HAP-1 (cell line): Measurements from ENCODE around the gene ADCY6.

Experiments
- DNase-seq, 2 experiments: peaks; one replicate each; pipeline ENCODE4 v3.0.0-alpha.2; 2016 to 2020; ENCODE audit warnings: low spot score in 2 of 2
- H3K27me3 ChIP-seq: fragments of 250-450 bp; sonication (Bioruptor Pico); 2 replicates; pipeline ENCODE4 v1.5.1; 2020; ENCODE audit warnings: low read depth, mild to moderate bottlenecking, moderate library complexity
- H3K36me3 ChIP-seq: fragments of 250-450 bp; sonication (Bioruptor Pico); replicated peaks from 2 replicates; pipeline ENCODE4 v1.5.1; 2020; ENCODE audit warnings: mild to moderate bottlenecking
- H3K4me1 ChIP-seq: fragments of 250-450 bp; sonication (Bioruptor Pico); 2 replicates; pipeline ENCODE4 v1.5.1; 2020; ENCODE audit warnings: mild to moderate bottlenecking
- H3K4me3 ChIP-seq: fragments of 250-450 bp; sonication (Bioruptor Pico); 2 replicates; pipeline ENCODE4 v1.5.1; 2020; ENCODE audit warnings: mild to moderate bottlenecking, moderate library complexity
- H3K9me3 ChIP-seq: fragments of 250-450 bp; sonication (Bioruptor Pico); 2 replicates; pipeline ENCODE4 v1.5.1; 2020; ENCODE audit warnings: mild to moderate bottlenecking, moderate library complexity
- in situ Hi-C: fragments of 300-500 bp; cut with MboI; formaldehyde crosslinking; loops from 3 replicates; pipeline ENCODE4 v1.14.3; 2020; ENCODE audit warnings: low sequenced_read_pairs, inconsistent platforms, mixed read lengths

ADCY6 gene

DNA sequence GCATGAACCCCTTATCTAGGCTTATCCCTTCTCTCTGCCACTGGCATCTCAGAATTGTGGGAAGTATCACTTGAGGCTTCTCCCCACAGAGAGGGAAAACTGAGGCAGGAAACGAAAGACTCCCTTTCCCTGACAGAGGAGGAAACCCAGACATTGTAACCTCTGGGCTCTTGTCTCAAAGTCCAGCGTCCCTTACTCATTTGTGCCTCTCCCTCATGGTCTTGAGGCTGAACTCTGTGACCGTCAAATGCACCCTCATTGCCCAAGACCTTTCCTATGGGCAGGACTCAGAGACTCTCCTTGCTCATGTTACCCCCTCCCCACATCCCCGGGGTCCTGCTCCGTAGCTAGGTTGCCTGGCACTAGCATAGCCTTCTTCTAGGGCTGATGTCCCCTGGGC is 33.2 kb upstream of the ADCY6 start:
- peaks cover 16% of the 10 kb centered on the region for H3K36me3 ChIP-seq
- in situ Hi-C loops, result no loop called here
- peaks cover 3% of the 10 kb centered on the region; the same call in 1 of the 2 replicates for H3K4me1 ChIP-seq
- no peak for DNase-seq
- H3K27me3 ChIP-seq, result no peaks in the 10 kb centered on the region
- no peak overlapping the region for H3K4me3 ChIP-seq
- no peaks in the 10 kb centered on the region for H3K9me3 ChIP-seq

DNA sequence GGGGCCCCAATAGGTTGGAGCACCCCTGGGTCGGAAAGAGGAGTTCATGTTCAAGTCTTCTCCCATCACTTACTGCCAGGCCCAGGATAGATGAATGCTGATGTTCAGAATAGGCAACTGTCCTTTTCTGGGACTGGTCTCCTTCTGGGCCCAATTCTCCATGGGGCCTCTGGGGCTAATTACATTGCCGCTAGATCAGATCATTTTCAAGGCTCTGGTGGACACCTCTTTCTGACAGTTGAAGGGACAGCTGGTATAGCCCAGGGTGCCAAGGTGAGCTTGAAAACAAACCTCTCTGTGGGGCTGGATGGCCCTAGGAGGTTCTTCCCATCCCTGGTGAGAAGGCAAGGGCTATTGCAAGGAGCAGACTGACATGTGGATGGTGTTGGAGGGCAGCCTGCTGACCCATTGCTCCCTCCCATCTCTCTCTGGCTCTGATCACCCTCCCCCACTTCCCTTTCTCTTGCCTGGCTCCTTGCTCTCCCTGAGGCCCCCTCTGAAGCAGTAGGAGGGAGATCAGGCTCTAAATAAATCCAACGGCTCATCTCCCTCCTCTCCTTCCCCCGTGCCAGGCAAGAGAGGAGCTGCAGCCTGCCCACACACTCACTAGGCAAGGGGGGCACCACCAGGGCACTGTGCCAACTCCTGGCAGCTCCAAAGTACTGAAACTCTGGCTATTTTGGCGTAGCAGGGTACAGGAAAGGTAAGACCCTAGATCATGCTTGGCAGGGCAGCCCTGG is 31.3 kb upstream of the ADCY6 start:
- in situ Hi-C loops, result no loop called here
- no peaks in the 10 kb centered on the region for H3K9me3 ChIP-seq
- H3K36me3 ChIP-seq, result 0 out of 2 replicates have a peak, but pooled peaks cover 3% of the 10 kb centered on the region
- peaks cover 7% of the 10 kb centered on the region for H3K4me1 ChIP-seq
- DNase-seq, result no peak
- H3K27me3 ChIP-seq, result no peaks in the 10 kb centered on the region
- no peak overlapping the region for H3K4me3 ChIP-seq

DNA sequence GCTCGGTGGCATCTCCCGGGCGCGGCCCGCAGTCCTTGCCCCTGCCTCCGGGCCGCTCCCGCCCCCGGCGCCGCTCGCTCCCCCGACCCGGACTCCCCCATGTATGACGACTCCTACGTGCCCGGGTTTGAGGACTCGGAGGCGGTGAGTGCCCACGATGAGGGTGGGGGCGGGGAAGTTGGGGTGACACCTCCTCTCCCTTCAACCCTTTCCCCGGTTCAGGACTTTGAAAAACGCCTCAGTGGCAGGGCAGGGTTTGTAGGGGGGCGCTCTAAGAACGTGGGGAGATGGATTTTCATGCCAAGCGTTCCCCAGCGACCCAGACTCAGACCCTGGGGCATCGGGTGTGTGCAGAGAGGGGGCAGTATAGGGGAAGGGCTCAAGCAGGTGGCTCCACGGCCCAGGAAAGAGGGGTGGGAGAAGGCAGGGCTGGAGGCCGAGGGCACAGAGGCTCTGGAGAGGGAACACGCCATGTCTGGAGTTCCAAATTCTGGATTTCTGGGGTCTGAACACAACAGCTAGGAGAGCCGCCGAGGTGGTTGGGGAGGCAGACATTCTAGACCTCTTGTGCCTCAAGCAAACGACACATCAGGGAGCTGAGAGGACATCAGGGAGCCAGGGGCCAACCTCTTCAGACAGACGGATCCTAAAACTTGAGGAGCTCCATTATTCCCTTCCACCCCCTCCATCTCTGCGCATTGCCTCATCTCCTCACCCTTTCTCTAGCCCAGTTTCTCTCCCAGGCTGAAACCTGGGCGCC is 30.1 kb upstream of the ADCY6 start:
- Histone ChIP-seq H3K27me3 (no peaks in the 10 kb centered on the region), H3K4me3 (peak overlapping the region; percentile 64), H3K4me1 (peaks cover 11% of the 10 kb centered on the region), H3K36me3 (0 out of 2 replicates have a peak, but pooled peaks cover under 1% of the 10 kb centered on the region), H3K9me3 (no peaks in the 10 kb centered on the region)
- DNase-seq, result no peak
- in situ Hi-C loops, result no loop called here

DNA sequence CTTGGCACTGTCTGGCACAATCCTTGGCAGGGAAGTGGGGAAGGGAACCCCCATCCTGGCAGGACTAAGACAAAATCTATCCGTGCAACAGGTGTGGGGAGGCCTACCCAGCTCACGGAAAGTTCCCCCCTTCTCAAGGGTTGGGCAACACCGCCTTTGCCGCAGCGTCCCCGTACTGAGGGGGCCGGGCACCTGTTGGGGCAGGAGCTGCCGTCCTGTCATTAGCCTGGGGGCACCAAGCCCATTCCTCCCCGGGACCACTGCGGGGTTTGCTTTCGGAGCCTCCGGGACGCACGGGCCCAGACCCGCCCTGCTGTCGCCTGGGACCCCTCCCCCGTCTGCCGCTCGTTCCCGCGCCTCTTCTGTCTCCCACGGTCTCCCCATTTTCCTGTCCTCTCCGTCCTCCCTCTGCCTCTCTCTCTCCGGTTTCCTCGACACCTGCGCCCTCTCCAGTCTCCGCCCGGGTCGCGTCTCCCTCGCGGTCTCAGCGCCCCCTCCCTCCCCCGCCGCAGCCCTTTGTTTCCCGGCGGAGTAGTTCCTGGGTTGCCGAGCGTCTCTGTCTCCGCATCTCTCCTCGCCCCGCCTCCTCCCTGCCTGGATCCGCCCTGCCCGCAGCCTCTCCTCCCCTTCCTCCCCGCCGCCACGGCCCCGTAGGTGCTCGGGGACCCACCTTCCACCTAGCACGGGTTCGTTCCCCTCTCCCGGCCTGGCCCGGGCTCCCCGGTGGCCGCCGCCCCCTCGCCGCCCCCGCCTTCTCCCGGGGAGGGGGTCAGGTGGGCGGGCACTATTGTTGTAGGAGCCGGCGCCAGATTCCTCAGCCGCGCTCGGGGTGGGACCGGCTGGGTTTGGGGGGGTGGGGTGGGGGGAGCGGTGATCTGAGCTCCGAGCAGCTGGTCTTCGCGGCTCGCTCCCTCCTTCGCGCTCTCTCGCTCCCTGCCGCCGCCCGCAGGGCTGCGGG is 29.3 kb upstream of the ADCY6 start, which contains the start of gene CACNB3:
TSS of gene CACNB3 (plus strand) at position 624 of the 958 bp plus-strand sequence. CDS start 434 bp downstream, outside the sequence.
- in situ Hi-C loops, result no loop called here
- H3K4me1 ChIP-seq, result peaks cover 17% of the 10 kb centered on the region
- DNase-seq, result peak; percentile 82 to 95
- H3K27me3 ChIP-seq, result no peaks in the 10 kb centered on the region
- H3K9me3 ChIP-seq, result no peaks in the 10 kb centered on the region
- peak within 1 kb of the TSS; percentile 64 for H3K4me3 ChIP-seq
- H3K36me3 ChIP-seq, result no peaks in the 10 kb centered on the region

DNA sequence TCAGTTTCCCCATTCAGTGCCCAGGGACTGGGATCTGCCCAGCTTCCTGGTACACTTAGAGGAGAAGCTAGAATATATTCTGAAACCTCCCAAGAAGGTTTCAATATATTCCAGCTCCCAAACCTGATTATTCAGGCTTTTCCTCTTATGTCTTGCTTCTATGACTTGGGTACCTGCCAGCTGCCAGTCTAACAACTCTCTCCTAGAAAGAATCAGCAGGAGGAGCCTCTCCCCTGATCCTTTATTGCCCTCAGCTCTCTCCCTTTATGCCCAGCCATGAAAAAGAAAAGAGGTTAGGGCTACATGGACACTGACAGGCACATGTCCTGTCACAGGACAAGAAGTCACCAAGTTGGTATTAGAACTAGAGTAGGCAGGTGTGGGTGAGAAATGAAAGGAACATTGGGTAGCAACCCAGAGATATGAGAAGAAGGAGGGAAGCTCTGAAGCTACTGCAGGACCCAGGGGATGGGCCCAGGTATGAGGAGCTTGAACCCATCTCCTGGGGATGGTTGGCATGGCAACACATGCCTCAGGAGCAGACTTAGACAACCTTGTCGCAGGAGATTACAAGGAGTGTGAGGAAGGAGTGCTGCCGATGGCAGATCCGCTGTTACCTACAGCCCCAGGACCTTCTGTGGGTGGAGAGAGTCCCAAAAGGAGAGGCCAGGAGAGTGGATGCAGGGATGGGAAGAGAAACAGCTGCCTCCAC is 27.4 kb upstream of the ADCY6 start:
- DNase-seq, result no peak
- no peaks in the 10 kb centered on the region for H3K36me3 ChIP-seq
- H3K27me3 ChIP-seq, result no peaks in the 10 kb centered on the region
- peaks cover 17% of the 10 kb centered on the region for H3K4me1 ChIP-seq
- no peaks in the 10 kb centered on the region for H3K9me3 ChIP-seq
- in situ Hi-C loops, result no loop called here
- peak overlapping the region; percentile 63 for H3K4me3 ChIP-seq

DNA sequence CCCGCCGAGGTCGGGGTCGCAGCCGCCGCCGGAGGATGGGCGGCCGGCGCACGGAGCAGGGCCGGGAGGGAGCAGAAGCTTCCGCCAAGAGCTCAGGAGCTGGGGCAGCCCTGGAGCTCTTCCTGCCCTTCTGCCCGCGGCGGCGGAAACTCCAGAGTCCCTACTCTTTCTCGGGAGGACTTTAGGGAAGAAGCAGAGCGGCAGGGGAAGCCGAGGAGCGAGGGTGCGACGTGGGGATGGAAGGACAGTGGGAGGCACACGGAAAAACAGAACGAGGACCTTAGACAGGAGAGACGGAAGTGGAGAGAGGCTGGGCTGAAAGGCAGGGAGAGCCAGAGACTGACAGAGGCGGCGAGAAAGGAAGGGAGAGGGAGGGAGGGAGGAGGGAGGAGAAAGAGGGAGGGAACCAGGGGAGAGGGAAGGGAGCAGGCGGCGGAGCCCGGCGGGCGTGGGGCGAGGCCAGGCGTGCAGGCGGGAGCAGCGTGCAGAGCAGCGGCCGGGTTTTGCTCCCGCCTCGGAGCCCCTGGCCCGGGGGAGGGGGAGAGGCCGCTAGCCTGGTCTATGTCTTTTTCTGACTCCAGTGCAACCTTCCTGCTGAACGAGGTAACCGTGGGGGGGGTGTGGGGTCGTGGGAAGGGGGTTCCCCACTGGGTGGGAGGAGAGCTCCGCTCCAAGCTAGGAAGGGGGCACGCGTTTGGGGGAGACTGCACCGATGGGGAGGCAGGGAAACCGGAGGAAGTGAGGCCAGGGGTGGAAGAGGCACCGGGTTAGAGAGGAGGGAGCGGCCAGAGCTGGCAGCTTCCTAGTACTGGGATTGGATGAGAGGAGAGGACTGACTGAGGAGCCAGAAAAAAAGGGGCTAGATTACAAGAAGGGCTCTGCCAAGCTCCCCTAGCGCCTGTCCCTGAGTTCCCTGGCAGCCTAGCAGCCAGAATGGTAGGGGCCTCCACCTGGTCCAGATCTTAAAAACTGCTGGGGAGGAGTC is 26.5 kb upstream of the ADCY6 start:
- Histone ChIP-seq H3K4me1 (peaks cover 17% of the 10 kb centered on the region), H3K27me3 (no peaks in the 10 kb centered on the region), H3K4me3 (peak overlapping the region; percentile 63), H3K9me3 (no peaks in the 10 kb centered on the region), H3K36me3 (no peaks in the 10 kb centered on the region)
- in situ Hi-C loops, result no loop called here
- DNase-seq, result peak; percentile 88 to 91

DNA sequence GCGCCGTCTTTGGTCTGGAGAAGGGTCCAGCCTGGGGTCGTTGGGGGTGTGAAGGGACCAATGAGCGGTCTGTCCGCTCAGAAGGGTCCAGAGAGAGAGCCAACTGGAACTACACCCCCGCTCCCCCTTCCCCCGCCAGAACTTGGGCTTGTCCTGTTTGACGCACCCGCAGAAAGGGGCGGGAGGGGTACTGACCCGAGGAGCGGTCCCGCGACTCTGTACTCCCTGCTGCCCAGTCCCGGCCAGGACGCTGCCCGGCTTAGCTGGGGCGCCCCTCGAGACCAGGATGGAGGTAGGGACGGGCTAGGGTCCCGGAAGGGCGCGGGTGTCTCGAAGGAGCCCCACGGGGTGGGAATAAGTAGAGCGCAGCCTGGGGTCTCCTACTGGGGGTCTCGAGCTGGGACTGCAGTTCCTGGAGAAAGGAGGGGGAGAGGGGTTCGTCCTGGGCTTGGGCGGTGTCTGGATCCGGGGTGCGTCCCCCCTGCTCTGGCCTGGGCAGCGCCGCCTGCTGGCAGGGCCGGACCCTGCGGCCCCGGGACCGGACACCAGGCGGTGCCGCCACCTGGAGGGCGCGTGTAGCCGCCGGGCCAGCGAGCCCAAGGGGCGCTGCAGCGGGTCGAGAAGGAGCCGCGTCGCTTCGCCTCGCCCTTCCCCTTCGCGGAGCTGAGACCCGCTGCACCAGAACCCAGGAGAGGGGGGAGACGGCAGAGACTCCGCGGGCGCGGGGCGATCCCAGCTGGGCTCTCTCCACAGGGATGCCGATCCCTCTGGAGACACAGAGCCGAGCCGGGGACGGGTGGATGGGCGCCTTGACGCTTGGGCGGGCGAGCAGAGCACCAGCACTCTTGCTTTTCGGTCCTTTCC is 25.6 kb upstream of the ADCY6 start:
- H3K27me3 ChIP-seq, result no peaks in the 10 kb centered on the region

DNA sequence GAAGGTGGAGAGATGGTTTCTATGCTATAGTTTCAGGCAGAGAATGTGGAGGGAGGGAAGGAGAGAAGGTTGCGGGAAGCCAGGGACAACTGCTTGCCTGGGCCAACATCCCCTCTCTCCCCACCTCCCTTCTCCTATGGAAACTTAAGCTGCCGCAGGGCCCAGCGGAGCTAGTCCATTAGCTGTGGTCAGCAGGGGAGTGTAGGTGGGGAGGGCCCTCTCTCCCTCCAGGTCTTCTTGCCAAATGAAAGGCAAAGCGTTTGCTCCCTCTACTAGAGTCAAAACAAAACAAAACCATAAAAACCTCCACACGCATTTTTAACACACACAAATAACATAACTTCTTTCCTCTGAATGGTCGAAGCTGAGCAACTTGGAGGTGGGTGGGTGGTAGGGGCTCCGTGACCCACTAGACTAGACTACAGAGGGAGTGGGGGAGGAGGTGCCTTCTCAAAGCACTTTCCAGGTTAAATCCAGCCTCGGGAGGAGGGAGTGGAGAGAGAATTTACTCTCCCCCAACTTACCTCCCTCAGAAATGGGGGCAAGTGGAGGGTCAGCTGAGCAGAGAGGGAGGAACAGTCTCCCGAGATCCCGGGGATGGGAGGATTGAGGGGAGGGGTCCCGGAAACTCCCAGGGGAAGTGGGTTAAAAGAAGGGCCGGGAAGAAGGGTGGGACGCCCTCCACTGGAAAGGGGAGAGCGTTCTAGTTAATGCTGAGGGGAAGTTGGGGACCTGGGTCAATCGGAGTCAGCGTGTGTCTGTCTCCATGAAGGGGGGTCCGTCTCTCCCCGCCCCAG is 24.8 kb upstream of the ADCY6 start:
- H3K4me1 ChIP-seq, result peaks cover 14% of the 10 kb centered on the region
- in situ Hi-C loops, result no loop called here
- no peaks in the 10 kb centered on the region for H3K36me3 ChIP-seq
- no peak for DNase-seq
- no peaks in the 10 kb centered on the region for H3K9me3 ChIP-seq
- peak overlapping the region; percentile 63 for H3K4me3 ChIP-seq
- H3K27me3 ChIP-seq, result no peaks in the 10 kb centered on the region

More for the DNA sequence above, 25.6 kb upstream of the ADCY6 start:
- peak overlapping the region; percentile 63 for H3K4me3 ChIP-seq
- H3K9me3 ChIP-seq, result no peaks in the 10 kb centered on the region
- H3K36me3 ChIP-seq, result no peaks in the 10 kb centered on the region
- in situ Hi-C loops, result no loop called here
- peaks cover 17% of the 10 kb centered on the region for H3K4me1 ChIP-seq
- peak; percentile 52 to 88 for DNase-seq

DNA sequence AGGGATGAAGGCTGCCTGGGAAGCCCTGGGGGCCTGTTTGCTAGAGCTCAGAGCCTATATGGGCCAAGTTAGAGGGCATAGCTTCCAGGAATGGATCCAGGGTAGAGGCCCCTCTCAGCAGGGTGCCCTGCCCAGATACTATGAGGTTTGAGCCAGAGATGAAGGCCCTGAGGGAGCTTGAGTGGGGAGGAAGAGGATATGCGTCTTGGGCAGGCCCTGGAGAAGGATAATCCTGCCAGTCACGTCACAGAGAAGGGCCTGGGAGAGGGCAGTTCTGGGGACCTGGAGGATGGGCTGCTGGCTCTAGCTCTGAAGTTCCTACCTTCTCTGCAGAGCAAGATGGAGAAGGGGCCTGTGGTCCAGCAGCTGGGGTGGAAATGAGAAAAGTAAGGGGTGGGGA is 23.5 kb upstream of the ADCY6 start:
- H3K4me1 ChIP-seq, result peaks cover 14% of the 10 kb centered on the region
- H3K27me3 ChIP-seq, result no peaks in the 10 kb centered on the region
- H3K9me3 ChIP-seq, result no peaks in the 10 kb centered on the region
- H3K36me3 ChIP-seq, result no peaks in the 10 kb centered on the region
- DNase-seq, result no peak
- in situ Hi-C loops, result no loop called here
- H3K4me3 ChIP-seq, result no peak overlapping the region

DNA sequence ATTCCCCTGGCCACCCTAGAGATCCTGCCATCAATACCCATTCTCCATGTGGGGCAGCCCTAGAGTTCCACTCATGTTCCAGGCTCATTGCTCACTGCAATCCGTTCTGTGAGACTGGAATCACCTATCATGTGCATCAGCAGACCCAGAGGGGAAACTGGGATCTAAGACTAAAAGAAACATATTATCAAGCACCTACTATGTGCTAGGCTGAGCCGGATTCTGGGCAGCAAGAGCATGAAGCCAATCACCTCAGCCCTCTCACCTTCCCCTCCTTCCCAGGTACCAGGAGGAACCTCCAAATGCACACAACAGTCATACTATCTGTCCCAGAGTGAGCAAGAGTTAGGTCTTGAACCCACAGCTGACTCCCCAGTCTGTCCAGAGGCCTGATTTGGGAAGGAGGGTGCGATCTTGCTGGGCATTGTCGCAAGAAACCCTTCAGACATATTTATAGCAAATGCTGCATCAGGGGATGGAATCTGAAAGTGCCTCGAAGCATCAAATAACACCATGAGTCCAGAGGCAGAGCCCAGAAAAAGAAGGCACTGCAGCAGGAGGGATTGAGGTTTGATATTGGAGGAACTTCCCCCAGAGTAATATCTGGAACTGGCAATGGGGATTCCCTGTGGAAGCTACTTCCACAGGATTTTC is 22.7 kb upstream of the ADCY6 start:
- in situ Hi-C loops, result no loop called here
- Histone ChIP-seq H3K9me3 (no peaks in the 10 kb centered on the region), H3K4me3 (no peak overlapping the region), H3K4me1 (peaks cover 14% of the 10 kb centered on the region), H3K27me3 (no peaks in the 10 kb centered on the region), H3K36me3 (no peaks in the 10 kb centered on the region)
- no peak for DNase-seq
